ENCODE results near the gene TBRG1.

Gene TBRG1

DNA sequence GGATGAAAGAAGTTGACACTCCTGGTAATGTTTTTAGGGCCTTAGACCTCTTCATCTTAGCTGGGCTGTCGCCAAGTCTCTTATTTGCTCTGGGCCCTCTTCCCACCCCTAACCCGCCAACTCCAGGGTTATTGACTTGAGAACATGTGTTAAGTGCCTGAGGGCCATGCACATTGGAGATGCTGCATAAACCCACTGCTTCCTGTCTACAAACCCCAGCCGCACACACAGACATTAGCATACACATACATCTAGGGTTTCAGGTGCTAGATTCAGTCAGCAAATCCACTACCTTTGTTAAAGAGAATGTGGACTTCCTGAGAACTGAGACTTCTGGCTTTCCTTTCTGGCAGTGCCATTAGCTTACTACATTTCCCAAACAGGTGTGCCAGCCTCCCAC is 10.6 kb upstream of the TBRG1 start:
- no peak for DNase-seq (ENCODE audit: extremely low read depth in 1 of 2, low read depth in 1 of 2)

DNA sequence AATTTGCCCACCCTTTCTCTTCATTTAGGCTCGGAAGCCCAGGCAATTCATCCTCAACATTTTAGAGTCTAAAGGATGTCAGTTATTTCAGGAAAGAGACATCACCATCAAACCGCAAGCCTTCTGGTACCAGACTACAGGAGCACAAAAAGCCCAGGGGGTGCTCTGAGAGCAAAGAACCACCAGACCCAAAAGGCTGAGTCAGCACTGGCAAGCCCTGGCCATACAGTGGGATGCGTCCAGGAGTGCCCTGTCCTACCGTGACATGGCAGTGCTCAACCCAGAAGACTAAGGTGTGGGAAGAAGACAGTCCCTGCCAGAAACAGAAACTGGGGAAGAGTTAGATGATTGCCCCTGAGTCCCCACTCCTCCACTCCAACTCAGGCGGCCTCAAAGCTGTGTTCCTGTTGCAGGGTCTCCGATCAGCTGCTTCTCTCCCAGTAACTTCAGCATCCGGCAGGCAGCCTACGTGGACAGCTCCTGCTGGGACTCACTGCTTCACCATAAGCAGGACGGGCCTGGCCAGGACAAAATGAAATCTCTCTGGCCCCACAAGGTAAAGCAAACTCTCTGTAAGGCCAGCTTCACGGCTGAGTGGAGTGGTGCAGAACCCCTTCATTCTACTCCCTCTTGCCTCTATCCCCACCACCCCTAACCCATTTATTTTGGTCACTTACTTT is 10.0 kb upstream of the TBRG1 start:
- no peak for DNase-seq (ENCODE audit: extremely low read depth in 1 of 2, low read depth in 1 of 2)

DNA sequence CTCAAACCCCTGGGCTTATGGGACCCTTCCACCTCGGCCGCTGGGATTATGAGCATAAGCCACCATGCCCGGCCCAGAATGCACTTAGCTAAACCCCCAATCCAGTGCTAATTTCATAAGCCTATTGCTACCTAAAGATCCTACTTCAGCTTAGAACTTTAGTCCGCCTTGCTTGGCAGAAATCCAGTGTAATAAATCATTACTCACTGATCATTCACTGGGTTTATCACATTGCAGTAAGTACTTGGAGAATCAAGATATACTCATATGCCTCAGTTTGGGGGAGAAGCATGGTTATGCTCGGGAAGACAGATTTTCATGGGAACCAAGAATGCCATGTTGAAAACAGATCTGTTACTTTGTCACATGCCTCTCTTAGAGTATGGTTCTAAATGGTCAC is 3.8 kb upstream of the TBRG1 start:
- no peak for DNase-seq (ENCODE audit: extremely low read depth in 1 of 2, low read depth in 1 of 2)

DNA sequence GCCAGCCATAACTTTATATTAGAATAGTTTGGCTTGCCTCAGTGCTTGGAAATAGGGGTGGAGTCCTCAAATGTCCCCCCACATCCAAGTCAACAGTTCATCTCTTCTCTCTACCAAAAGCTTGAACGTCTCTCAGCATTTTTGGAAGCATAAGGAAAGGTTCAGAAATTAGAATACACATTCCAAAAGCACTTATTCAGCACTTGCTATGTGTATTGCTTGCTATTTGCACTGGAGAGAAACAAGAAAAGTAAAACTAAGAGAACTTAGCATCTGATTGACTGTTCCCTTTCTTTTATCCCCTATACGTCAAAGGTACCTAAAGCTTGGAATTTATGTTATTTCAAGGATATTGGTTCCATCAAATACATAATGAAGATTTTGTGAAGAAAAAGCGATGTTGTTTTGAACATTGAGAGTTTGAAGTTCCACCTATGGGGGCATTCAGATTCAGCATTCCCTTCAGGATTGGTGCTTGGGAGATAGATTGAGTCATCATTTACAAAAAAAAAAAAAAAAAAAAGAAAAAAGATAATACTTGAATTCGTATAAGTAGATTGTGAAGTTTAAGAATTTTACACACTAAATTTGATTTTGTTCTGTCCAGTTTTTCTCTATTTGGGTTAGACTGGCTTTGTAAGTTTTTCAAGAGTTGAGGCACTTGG is 1.3 kb downstream of the TBRG1 start:
- DNase-seq (ENCODE audit: extremely low read depth in 1 of 2, low read depth in 1 of 2) = no peak

DNA sequence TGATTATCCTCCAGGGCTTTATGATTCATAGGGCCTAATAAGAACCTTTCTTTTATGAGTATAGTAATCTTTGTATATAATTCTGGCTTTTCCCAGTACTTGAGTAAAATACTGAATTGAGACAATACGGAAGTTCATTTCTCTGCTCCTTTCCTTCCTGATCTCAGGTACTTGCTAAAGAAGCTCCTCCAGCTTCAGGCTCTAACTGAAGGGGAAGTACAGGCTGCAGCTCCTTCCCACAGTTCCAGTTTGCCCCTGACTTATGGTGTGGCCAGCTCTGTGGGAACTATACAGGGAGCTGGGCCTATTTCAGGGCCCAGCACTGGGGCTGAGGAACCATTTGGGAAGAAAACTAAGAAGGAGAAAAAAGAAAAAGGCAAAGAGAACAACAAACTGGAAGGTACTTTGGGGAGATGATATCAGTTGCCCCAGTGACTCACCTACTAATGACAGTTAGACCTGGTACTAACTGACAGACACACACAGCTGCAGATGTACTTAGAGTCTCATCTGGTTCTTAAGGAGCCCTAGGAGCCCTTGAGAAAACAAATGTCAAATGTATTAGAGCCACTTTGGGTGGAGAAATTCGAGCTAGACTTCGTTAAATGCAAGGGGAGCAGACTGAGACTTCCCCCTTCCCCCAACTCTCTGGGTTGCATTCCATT is 3.0 kb downstream of the TBRG1 start:
- DNase-seq (ENCODE audit: extremely low read depth in 1 of 2, low read depth in 1 of 2) = no peak

DNA sequence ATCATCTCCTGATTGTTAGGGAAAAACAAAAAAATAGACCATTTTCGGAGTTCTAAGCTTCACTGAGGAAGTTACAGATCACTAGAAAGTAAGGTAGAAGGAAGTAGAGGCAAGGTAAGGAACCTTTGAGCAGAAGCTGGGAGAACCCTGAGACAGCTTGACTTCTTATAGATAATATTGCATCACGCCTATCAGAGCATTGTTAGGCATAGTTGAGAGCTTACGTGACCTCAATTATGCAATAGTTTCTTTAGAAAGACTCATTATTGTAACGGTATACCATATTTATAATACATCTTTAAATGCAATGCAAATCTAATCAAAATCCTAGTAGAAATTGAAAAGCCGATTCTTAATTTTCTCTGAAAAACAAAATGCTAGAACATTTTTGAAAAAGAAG is 4.9 kb downstream of the TBRG1 start:
- no peak for DNase-seq (ENCODE audit: extremely low read depth in 1 of 2, low read depth in 1 of 2)

DNA sequence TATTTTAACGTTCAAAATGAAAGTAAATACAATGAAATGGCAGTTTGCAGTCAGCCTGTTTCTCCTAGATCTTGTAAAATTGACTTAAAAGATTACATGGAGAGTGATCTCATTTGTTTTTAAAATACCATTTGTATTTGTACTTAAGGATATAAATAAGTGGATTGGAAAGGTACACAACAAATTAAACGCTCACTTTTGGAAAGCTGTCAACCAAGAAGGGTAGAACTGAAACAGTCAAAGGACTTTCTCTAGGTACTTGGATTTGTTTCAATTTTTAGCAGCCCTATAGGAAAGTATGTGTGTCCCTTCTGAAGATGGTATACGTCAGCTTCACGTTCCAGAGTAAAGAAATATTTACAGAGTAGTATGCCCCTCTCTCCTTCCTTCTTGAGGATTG is 7.3 kb downstream of the TBRG1 start:
- no peak for DNase-seq (ENCODE audit: extremely low read depth in 1 of 2, low read depth in 1 of 2)

DNA sequence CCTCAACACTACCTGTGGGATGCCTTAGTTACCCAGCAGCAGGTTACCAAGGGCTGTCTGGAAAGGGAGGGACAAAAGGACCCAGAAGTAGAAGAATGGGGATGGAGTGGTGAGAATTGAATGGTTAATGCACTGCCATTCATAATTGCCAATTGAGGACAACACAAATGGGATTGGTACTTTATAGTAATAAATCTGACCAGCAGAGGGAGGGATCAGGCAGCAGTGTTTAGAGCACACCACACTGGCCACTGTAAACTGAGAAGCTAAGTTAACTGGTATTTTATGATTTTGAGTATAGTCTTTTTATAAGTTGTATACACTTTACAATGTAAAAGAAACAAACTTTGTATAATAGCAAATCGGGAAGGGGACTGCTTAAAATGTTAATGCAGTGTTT is 10.7 kb downstream of the TBRG1 start:
- no peak for DNase-seq (ENCODE audit: extremely low read depth in 1 of 2, low read depth in 1 of 2)

DNA sequence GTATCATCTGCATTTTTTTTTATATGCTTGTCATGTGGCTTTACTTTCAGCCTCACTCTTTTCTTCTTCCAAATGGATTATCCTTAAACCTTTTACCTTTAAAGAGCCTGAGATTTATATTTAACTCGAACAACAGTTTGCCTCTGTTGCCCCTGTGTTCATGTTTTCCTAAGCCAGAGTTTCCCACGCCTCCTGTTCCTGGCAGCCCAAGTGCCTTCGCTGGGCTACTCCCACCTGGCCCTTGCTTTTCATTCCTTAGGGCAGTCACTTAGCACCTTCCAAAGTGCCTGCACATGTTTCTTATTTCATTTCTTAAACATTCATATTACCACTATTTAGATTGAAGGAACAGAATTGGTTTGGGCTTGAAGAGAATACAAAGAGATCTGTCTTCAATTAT is 13.3 kb downstream of the TBRG1 start:
- no peak for DNase-seq (ENCODE audit: extremely low read depth in 1 of 2, low read depth in 1 of 2)

DNA sequence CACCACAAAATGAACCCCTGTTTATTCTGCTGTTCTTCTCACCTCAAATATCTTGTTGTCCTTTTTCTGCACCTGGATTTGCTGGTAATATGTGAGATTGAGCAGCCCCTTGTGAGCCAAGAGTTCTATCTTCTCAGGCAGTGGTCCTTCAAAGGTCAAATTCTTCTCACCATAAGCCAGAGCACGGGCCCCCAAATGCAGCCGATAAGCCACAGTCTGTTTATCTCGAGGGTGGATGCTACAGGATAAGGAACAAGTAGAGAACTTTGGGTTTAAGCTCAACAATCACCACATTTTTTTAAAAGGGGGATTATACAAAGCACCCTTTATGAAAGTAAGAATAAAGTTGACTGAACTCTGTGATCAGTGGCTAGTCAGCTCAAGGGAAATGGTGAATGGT is 15.8 kb downstream of the TBRG1 start:
- DNase-seq (ENCODE audit: extremely low read depth in 1 of 2, low read depth in 1 of 2) = no peak

DNA sequence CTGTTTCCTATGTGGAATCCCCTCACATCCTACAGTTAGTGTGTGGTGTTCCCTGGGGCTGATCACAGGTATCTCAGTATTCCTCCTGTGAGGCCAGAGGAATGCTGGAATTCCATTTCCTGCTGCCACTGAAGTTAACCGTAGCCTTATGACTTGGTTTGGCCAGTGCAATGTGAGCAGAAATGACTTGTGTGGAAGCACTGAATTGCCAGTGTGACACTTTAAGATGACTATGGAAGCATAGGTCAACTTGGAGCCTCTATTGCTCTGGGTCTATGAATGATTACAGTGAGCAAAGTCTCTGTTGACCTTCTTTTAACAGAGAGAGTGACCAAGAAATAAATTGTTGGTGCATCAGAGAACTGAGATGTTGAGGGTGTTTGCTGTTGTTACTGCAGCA is 16.5 kb downstream of the TBRG1 start:
- no peak for DNase-seq (ENCODE audit: extremely low read depth in 1 of 2, low read depth in 1 of 2)

DNA sequence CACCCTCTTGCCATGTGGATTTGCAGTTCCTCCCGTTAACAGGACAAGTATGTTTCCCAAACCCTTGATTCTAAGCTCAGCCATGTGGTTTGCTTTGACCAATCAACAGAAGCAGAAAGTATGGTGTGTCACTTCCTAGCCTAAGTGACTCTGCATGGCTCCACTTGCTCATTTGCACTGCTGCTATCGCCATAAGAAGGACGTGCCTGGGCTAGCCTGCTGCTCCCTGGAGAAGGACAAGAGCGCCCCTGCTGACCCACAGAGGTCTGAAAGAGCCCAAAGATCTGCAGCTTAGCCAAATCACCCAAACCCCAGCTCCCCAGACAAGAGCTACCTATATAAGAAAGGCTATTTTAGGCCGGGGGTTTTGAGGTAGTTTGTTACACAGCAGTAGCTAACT is 18.0 kb downstream of the TBRG1 start:
- DNase-seq (ENCODE audit: extremely low read depth in 1 of 2, low read depth in 1 of 2) = no peak

DNA sequence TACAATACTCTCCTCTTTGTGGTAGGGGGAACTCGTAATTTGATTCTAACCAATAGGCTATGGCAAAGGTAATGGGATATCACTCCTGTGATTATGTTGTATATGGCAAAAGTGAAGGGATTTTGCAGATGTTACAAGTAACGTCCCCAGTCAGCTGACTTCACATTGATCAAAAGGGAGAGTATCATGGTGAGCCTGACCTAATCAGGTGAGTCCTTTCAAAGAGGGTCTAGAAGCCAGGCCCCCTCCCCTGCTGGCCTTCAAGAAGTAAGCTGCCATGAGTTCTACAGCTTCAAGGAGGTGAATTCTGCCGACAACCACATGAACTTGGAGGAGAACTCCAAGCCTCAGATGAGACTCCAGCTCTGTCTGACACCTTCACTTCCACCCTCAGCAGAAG is 20.0 kb downstream of the TBRG1 start:
- DNase-seq (ENCODE audit: extremely low read depth in 1 of 2, low read depth in 1 of 2) = no peak

DNA sequence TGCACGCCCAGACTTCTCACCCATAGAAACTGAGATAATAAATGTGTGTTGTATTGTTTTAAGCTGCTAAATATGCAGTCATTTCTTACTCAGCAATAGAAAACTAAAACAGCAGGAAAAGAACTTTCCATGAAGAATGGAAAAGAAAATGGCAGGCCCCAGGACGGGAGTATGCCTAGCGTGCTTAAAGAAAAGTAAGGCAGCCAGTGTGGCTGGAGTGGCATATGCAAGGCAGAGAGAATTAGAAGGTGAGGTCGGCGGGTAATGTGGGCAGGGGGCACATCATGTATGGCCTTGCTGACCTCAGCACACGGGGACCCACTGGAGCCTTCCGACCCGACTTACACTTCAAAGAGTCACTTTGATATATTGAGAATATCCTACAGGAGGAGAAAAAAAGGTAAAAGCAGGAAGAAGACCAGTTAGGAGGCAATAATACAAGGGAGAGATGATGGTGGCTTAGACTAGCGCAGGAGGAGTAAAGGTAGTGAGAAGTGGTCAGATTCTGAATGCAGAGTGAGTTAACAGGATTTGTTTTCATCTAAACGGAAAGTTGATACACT is 20.5 kb downstream of the TBRG1 start:
- DNase-seq (ENCODE audit: extremely low read depth in 1 of 2, low read depth in 1 of 2) = no peak

DNA sequence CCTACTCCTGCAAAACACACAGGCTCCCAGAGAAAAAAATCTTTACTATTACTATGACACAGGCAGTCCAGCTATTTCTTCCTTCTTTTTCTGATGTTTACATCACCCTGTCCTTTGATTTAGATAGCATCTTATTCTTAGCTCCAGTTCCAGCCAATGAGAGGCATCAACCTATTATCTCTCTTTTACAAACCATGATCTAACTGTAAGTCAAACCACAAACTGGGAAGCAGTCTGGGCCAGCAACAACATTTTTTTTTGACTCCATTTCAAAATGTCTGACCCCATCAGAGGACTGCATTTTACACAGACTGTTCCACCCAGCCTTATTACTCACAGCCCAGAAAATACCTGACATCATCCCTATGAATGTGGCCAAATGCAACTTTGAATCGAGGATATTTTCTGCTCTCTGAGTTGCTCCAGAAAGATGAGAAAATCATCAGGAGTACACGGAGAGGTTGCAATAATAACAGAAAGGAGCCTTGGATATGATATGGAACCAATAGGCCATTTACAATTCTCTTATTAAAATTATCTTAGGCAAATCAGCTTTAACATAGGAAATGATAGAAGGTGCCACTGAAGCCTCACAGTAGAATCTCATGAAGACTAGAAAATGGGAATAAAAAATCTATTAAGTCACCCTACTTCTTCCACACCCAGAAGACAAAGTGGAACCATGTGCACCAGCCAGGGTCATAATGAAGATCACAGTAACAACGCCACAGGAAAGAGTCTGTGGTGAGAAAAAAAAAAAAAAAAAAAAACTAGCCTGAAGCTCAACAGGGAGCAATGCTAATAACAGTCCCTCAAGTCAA is 21.2 kb downstream of the TBRG1 start:
- no peak for DNase-seq (ENCODE audit: extremely low read depth in 1 of 2, low read depth in 1 of 2)

DNA sequence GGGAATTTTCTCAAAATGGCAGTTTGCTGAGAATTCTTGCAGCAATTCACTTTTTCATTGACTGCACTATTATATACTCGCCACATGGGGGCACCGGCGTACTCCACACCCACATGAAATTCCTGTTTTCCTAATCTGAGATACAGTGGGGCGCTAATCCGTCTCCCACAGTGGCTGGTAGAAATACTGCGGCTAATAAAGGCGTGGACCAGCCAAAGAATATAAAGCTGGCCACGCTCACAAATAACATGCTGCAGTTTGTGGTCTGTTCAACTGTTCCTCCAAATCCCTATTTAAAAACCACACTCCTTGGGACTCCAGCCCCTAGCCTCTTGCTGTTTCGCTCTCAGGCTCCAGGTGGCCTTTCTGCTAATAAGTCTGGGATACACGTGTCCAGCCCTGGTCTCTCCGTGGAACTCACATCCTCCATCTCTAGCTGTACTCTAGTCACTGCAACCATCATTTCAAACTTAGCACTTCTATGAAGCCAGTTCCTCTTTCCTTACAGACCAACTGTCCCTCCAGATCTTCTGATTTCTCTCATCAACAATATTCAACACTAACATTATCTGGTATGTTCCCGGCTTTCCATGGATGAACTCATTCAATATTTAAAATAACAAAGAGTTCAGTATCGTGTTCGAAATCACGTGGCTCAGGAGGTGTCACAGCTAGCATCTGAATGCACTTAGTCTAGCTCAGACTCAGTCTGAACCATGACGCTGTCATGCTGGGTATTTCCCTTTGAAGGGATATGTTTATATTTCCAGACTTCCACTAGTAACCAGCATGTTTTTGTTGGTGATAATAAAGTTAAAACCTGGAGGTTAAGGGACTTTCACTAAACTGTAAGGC is 22.0 kb downstream of the TBRG1 start:
- no peak for DNase-seq (ENCODE audit: extremely low read depth in 1 of 2, low read depth in 1 of 2)

DNA sequence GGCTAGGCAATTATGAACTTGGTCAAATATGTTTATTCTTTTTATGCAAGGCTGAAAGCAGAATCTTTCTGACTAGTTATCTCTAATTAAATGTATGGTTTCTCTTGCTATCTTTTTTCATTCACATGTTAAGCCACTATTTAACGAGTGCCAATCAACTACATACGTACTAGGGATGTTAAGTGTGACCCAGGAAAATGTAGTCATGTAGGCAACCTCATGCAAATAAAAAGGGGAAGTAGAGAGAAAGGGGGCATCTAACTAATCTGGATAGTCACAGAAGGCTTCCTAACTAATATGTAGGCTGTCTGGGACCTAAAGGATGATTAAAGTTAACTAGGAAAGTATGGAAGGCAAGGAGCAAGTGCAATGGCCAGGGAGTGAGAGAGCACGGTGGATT is 23.5 kb downstream of the TBRG1 start:
- no peak for DNase-seq (ENCODE audit: extremely low read depth in 1 of 2, low read depth in 1 of 2)

DNA sequence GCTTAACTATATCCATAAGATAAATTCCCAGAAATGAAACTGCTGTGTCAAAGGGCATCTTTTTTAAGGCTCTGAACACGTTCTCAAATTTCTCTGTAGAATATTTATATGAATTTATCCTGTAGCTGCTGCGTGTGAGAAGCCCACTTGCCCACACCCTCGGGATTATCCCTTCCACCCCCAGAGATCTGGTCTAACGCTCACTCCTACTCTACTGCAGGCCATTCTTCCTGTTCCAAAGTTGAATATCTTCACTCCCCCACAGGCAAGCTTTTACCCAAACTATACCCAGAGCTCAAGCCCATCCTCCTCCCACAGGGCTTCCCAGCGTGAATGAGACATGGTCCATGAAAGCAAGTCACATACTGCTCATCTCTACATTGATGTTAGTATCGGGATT is 25.9 kb downstream of the TBRG1 start:
- no peak for DNase-seq (ENCODE audit: extremely low read depth in 1 of 2, low read depth in 1 of 2)

DNA sequence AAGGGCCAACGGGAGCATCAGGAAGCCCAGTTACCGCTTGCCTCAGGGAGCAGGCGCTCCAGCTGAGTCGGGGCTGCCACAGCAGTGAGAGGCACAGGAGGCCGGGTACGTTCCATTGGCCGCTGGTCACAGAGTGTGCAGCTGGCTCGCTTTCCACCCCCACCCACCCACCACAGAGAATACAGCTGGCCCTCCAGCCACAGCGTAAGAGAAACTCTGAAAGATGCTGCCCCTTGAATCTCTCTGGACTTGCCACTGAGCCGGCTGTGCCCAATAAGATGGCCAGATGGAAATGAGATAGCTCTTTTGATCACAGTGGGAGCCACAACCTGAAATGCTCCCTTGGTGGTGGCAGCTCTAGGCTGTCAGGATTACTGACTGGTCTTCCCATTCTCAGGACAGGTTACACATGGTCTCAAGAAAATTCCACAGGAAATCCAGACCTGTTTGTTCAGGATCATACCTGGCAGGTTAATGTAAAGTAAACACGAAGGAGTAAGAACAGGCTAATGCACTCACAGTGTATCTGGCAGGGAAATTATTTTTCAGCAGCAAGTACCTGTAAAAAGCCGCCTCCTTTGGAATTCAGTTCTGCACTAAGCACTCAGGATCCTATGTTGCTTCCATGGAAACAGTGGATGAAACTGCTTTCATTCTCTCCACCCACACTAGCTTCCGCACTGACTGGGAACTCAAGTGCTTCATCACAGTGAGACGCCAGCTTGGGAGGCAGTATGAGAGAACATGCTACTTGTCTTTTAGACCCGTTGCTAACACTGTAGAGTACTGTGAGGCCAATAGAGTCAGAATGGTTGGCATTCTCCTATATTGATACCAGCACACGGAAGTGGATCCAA is 34.3 kb downstream of the TBRG1 start:
- no peak for DNase-seq (ENCODE audit: extremely low read depth in 1 of 2, low read depth in 1 of 2)
